HUES48 (cell line): Measurements from ENCODE around the gene CREB1.

Experiments used
- H3K27ac ChIP-seq: one replicate; pipeline ENCODE4 v1.7.0; 2013; ENCODE audit warnings: low read depth, low read length, inconsistent platforms
- H3K27me3 ChIP-seq: 2 replicates; pipeline ENCODE4 v1.6.1; 2013; ENCODE audit warnings: mild to moderate bottlenecking, low read length; ENCODE audit not compliant: control insufficient read depth, insufficient read depth
- H3K36me3 ChIP-seq: 2 replicates; pipeline ENCODE4 v1.6.1; 2013; ENCODE audit warnings: low read length; ENCODE audit not compliant: control insufficient read depth, insufficient read depth
- H3K4me1 ChIP-seq: 2 replicates; pipeline ENCODE4 v1.6.1; 2013; ENCODE audit warnings: mild to moderate bottlenecking, low read length; ENCODE audit not compliant: control insufficient read depth, insufficient read depth
- H3K4me3 ChIP-seq: 2 replicates; pipeline ENCODE4 v1.5.1; 2013; ENCODE audit warnings: mild to moderate bottlenecking, low read depth, low read length
- H3K9ac ChIP-seq: 2 replicates; pipeline ENCODE4 v1.6.1; 2013; ENCODE audit warnings: mild to moderate bottlenecking, low read depth, low read length, moderate library complexity
- H3K9me3 ChIP-seq: 2 replicates; pipeline ENCODE4 v1.6.1; 2013; ENCODE audit warnings: low read length; ENCODE audit not compliant: control insufficient read depth, insufficient read depth

The CREB1 gene

GRCh38 chr2:207589143-207589542, 59.4 kb downstream of the CREB1 start:
- Histone ChIP-seq H3K4me1 (no peaks in the 10 kb centered on the region), H3K27me3 (no peaks in the 10 kb centered on the region), H3K9ac (no peak overlapping the region), H3K9me3 (no peaks in the 10 kb centered on the region), H3K36me3 (peaks cover 85% of the 10 kb centered on the region), H3K4me3 (no peak overlapping the region), H3K27ac (no peak overlapping the region)

GRCh38 chr2:207593277-207593676, 63.5 kb downstream of the CREB1 start:
- Histone ChIP-seq H3K36me3 (peaks cover 82% of the 10 kb centered on the region), H3K9ac (no peak overlapping the region), H3K27ac (no peak overlapping the region), H3K4me3 (no peak overlapping the region), H3K4me1 (no peaks in the 10 kb centered on the region), H3K9me3 (no peaks in the 10 kb centered on the region), H3K27me3 (no peaks in the 10 kb centered on the region)

GRCh38 chr2:207594264-207594663, 64.5 kb downstream of the CREB1 start:
- Histone ChIP-seq H3K9ac (no peak overlapping the region), H3K4me3 (no peak overlapping the region), H3K36me3 (peaks cover 79% of the 10 kb centered on the region), H3K27ac (no peak overlapping the region), H3K27me3 (no peaks in the 10 kb centered on the region), H3K4me1 (no peaks in the 10 kb centered on the region), H3K9me3 (no peaks in the 10 kb centered on the region)

- H3K27ac ChIP-seq = no peak overlapping the region
- no peak overlapping the region for H3K9ac ChIP-seq
- H3K4me3 ChIP-seq = no peak overlapping the region
- H3K4me1 ChIP-seq = no peaks in the 10 kb centered on the region
- peaks cover 80% of the 10 kb centered on the region for H3K36me3 ChIP-seq
- H3K9me3 ChIP-seq = no peaks in the 10 kb centered on the region
- no peaks in the 10 kb centered on the region for H3K27me3 ChIP-seq
Measured at GRCh38 chr2:207594731-207595130, 65.0 kb downstream of the CREB1 start.

GRCh38 chr2:207599636-207600035, 69.9 kb downstream of the CREB1 start:
- Histone ChIP-seq H3K9me3 (no peaks in the 10 kb centered on the region), H3K27me3 (no peaks in the 10 kb centered on the region), H3K4me1 (no peaks in the 10 kb centered on the region), H3K4me3 (no peak overlapping the region), H3K9ac (no peak overlapping the region), H3K27ac (no peak overlapping the region), H3K36me3 (peaks cover 53% of the 10 kb centered on the region)

GRCh38 chr2:207600231-207600630, 70.5 kb downstream of the CREB1 start:
- Histone ChIP-seq H3K9me3 (no peaks in the 10 kb centered on the region), H3K9ac (no peak overlapping the region), H3K27ac (no peak overlapping the region), H3K36me3 (peaks cover 55% of the 10 kb centered on the region), H3K27me3 (no peaks in the 10 kb centered on the region), H3K4me1 (no peaks in the 10 kb centered on the region), H3K4me3 (no peak overlapping the region)

- no peaks in the 10 kb centered on the region for H3K27me3 ChIP-seq
- no peaks in the 10 kb centered on the region for H3K9me3 ChIP-seq
- no peak overlapping the region for H3K27ac ChIP-seq
- no peak overlapping the region for H3K9ac ChIP-seq
- no peak overlapping the region for H3K4me3 ChIP-seq
- H3K36me3 ChIP-seq = peaks cover 42% of the 10 kb centered on the region
- no peaks in the 10 kb centered on the region for H3K4me1 ChIP-seq
Measured at GRCh38 chr2:207601774-207602173, 72.0 kb downstream of the CREB1 start.

- no peaks in the 10 kb centered on the region for H3K27me3 ChIP-seq
- H3K27ac ChIP-seq = no peak overlapping the region
- H3K36me3 ChIP-seq = peaks cover 26% of the 10 kb centered on the region
Measured at GRCh38 chr2:207603486-207603885, 73.7 kb downstream of the CREB1 start.

GRCh38 chr2:207606399-207606798, 76.6 kb downstream of the CREB1 start:
- H3K9me3 ChIP-seq = no peaks in the 10 kb centered on the region

More at GRCh38 chr2:207603486-207603885, 73.7 kb downstream of the CREB1 start:
- Histone ChIP-seq H3K9me3 (no peaks in the 10 kb centered on the region), H3K4me1 (no peaks in the 10 kb centered on the region), H3K9ac (no peak overlapping the region), H3K4me3 (no peak overlapping the region)

GRCh38 chr2:207606829-207607228, 77.1 kb downstream of the CREB1 start:
- H3K4me3 ChIP-seq = no peak overlapping the region
- no peaks in the 10 kb centered on the region for H3K4me1 ChIP-seq
- H3K27ac ChIP-seq = no peak overlapping the region
- H3K9ac ChIP-seq = no peak overlapping the region
- no peaks in the 10 kb centered on the region for H3K9me3 ChIP-seq
- peaks cover 8% of the 10 kb centered on the region; the same call in 1 of the 2 replicates for H3K36me3 ChIP-seq
- H3K27me3 ChIP-seq = no peaks in the 10 kb centered on the region

More at GRCh38 chr2:207606399-207606798, 76.6 kb downstream of the CREB1 start:
- H3K27me3 ChIP-seq = no peaks in the 10 kb centered on the region
- H3K36me3 ChIP-seq = peaks cover 8% of the 10 kb centered on the region; the same call in 1 of the 2 replicates
- no peak overlapping the region for H3K27ac ChIP-seq
- no peaks in the 10 kb centered on the region for H3K4me1 ChIP-seq
- H3K9ac ChIP-seq = no peak overlapping the region
- H3K4me3 ChIP-seq = no peak overlapping the region

- Histone ChIP-seq H3K9ac (no peak overlapping the region), H3K27me3 (no peaks in the 10 kb centered on the region), H3K9me3 (no peaks in the 10 kb centered on the region), H3K36me3 (peaks cover 51% of the 10 kb centered on the region), H3K27ac (no peak overlapping the region), H3K4me3 (no peak overlapping the region), H3K4me1 (peaks cover 6% of the 10 kb centered on the region; the same call in 1 of the 2 replicates)
Measured at GRCh38 chr2:207612714-207613113, 83.0 kb downstream of the CREB1 start.

- H3K4me3 ChIP-seq = no peak overlapping the region
- no peak overlapping the region for H3K9ac ChIP-seq
- no peaks in the 10 kb centered on the region for H3K27me3 ChIP-seq
- no peaks in the 10 kb centered on the region for H3K9me3 ChIP-seq
- peaks cover 72% of the 10 kb centered on the region for H3K36me3 ChIP-seq
- peaks cover 7% of the 10 kb centered on the region; the same call in 1 of the 2 replicates for H3K4me1 ChIP-seq
- H3K27ac ChIP-seq = no peak overlapping the region
Measured at GRCh38 chr2:207614824-207615223, 85.1 kb downstream of the CREB1 start.
